Activated CD4-positive, CD25-positive, alpha-beta regulatory T cell treated with anti-CD3 and anti-CD28 coated beads, Interleukin-2, amount 50 U/mL, for 24 hours (primary cell): ENCODE data around the gene SCAP.

Source experiments
- ATAC-seq, 2 donors: fragments of 150-1000 bp; cut with Tn5 transposase; one replicate each; pipeline ENCODE4 v1.10.0; 2021; ENCODE audit warnings: mild to moderate bottlenecking in 1 of 2, moderate library complexity in 1 of 2

Gene SCAP

GRCh38 chr3:47430606-47431005 lies 45.1 kb downstream of the SCAP start:
- ATAC-seq = no peak

GRCh38 chr3:47429476-47430270 lies 46.1 kb downstream of the SCAP start:
- ATAC-seq = no peak

GRCh38 chr3:47428662-47429061 lies 47.1 kb downstream of the SCAP start:
- no peak for ATAC-seq

GRCh38 chr3:47427866-47428265 lies 47.9 kb downstream of the SCAP start:
- no peak for ATAC-seq

- no peak for ATAC-seq
Observed at GRCh38 chr3:47425959-47426358, 49.8 kb downstream of the SCAP start.

- ATAC-seq = no peak
Observed at GRCh38 chr3:47425383-47425778, 50.4 kb downstream of the SCAP start.

- ATAC-seq = no peak
Observed at GRCh38 chr3:47424434-47425382, 51.0 kb downstream of the SCAP start.

GRCh38 chr3:47423548-47424145 lies 52.1 kb downstream of the SCAP start:
- no peak for ATAC-seq

GRCh38 chr3:47422743-47423142 lies 53.0 kb downstream of the SCAP start:
- ATAC-seq = no peak

- no peak for ATAC-seq
Observed at GRCh38 chr3:47421741-47422649, 53.7 kb downstream of the SCAP start.

GRCh38 chr3:47420511-47421484 lies 54.9 kb downstream of the SCAP start:
- peak; percentile 88 to 91 for ATAC-seq

GRCh38 chr3:47420044-47420430 lies 55.7 kb downstream of the SCAP start:
- ATAC-seq = no peak

- ATAC-seq = no peak
Observed at GRCh38 chr3:47419083-47420043, 56.4 kb downstream of the SCAP start.

GRCh38 chr3:47418167-47419082 lies 57.3 kb downstream of the SCAP start:
- ATAC-seq = no peak

- no peak for ATAC-seq
Observed at GRCh38 chr3:47416041-47416440, 59.7 kb downstream of the SCAP start.

GRCh38 chr3:47414666-47415587 lies 60.8 kb downstream of the SCAP start:
- no peak for ATAC-seq

GRCh38 chr3:47414161-47414564 lies 61.6 kb downstream of the SCAP start:
- ATAC-seq = no peak
